ENCODE data around the gene GLP1R.

Gene GLP1R

GRCh38 chr6:39057251-39058155 is 8.9 kb downstream of the GLP1R start:
- no peak overlapping the region for H3K4me3 ChIP-seq (ENCODE audit: low read depth, low read length)
- no peak for TF ChIP-seq CTCF (IDR thresholded peaks at IDR 0.05; ENCODE audit: low read depth, low read length)

GRCh38 chr6:39058471-39059147 is 10.0 kb downstream of the GLP1R start:
- no peak for TF ChIP-seq CTCF (IDR thresholded peaks at IDR 0.05; ENCODE audit: low read depth, low read length)

GRCh38 chr6:39059496-39060310 is 11.1 kb downstream of the GLP1R start:
- H3K4me3 ChIP-seq (ENCODE audit: low read depth, low read length): no peak overlapping the region
- no peak for TF ChIP-seq CTCF (IDR thresholded peaks at IDR 0.05; ENCODE audit: low read depth, low read length)

More at GRCh38 chr6:39058471-39059147, 10.0 kb downstream of the GLP1R start:
- no peak overlapping the region for H3K4me3 ChIP-seq (ENCODE audit: low read depth, low read length)

GRCh38 chr6:39060467-39061160 is 12.0 kb downstream of the GLP1R start:
- no peak for TF ChIP-seq CTCF (IDR thresholded peaks at IDR 0.05; ENCODE audit: low read depth, low read length)
- H3K4me3 ChIP-seq (ENCODE audit: low read depth, low read length): no peak overlapping the region

GRCh38 chr6:39061182-39061581 is 12.6 kb downstream of the GLP1R start:
- no peak overlapping the region for H3K4me3 ChIP-seq (ENCODE audit: low read depth, low read length)
- TF ChIP-seq CTCF (IDR thresholded peaks at IDR 0.05; ENCODE audit: low read depth, low read length): no peak

GRCh38 chr6:39061588-39061987 is 13.0 kb downstream of the GLP1R start:
- H3K4me3 ChIP-seq (ENCODE audit: low read depth, low read length): no peak overlapping the region
- TF ChIP-seq CTCF (IDR thresholded peaks at IDR 0.05; ENCODE audit: low read depth, low read length): no peak

All from WI38 (cell line).